Thoracic aorta (tissue), 2 donors: ENCODE results near the gene EEF1G. TPM values are rescaled to one million over a fixed set of nuclear protein-coding genes. Genes with fewer than 3 reads are reported as not detected.

Experiments used
- ATAC-seq: fragments of 150-250 bp; one replicate; pipeline ENCODE4 v1.8.0; 2017; ENCODE audit warnings: low read depth; ENCODE audit not compliant: insufficient number of reproducible peaks, low FRiP score
- DNase-seq: peaks from one replicate; pipeline ENCODE4 v3.0.0-alpha.2; 2020; ENCODE audit warnings: low spot score
- H3K27ac ChIP-seq, 2 donors: fragments of 200-600 bp; sonication (generic); 1 replicate in 1 of 2; 2 replicates in 1 of 2; pipeline ENCODE4 v1.5.1; 2016; ENCODE audit warnings: mild to moderate bottlenecking in 2 of 2, moderate library complexity in 2 of 2
- H3K27me3 ChIP-seq: fragments of 200-600 bp; sonication (generic); replicated peaks from 2 replicates; pipeline ENCODE4 v1.6.0; 2016; ENCODE audit warnings: mild to moderate bottlenecking; ENCODE audit not compliant: insufficient read depth
- H3K36me3 ChIP-seq: fragments of 200-600 bp; sonication (generic); one replicate; pipeline ENCODE4 v1.5.1; 2016
- H3K4me1 ChIP-seq, 2 donors: fragments of 200-600 bp; sonication (generic); 1 replicate in 1 of 2; 2 replicates in 1 of 2; pipeline versions ENCODE4 v1.5.1 to v1.6.0; 2016; ENCODE audit warnings: low read depth in 2 of 2, mild to moderate bottlenecking in 1 of 2; ENCODE audit not compliant: control insufficient read depth in 1 of 2
- H3K4me3 ChIP-seq: fragments of 200-600 bp; sonication (generic); 2 replicates; pipeline ENCODE4 v1.5.1; 2016; ENCODE audit warnings: mild to moderate bottlenecking
- H3K9me3 ChIP-seq: fragments of 200-600 bp; sonication (generic); 2 replicates; pipeline ENCODE4 v1.5.1; 2016
- CTCF ChIP-seq: fragments of 200-600 bp; sonication (generic); IDR thresholded peaks from one replicate; pipeline ENCODE4 v1.5.1; 2019; ENCODE audit warnings: antibody characterized with exemption
- total RNA-seq, 2 donors: library from RNA; depleted of rRNA; stranded (reverse); fragments of >200 nt; gene quantifications; one replicate each; pipeline versions ENCODE4 v1.1.0 to v1.2.3, GENCODE V29; 2016

Gene EEF1G
- total RNA-seq, 2 donors from 2014 or later, result 719 to 780 TPM

GRCh38 chr11:62610814-62611704 lies 37.4 kb upstream of the EEF1G start:
- Histone ChIP-seq H3K27me3 (no peaks in the 10 kb centered on the region), H3K9me3 (no peaks in the 10 kb centered on the region), H3K27ac (peak overlapping the region; percentile 87 to 95), H3K4me1 (peaks cover 11 to 34% of the 10 kb centered on the region in 2 donors), H3K4me3 (peak overlapping the region; percentile 80), H3K36me3 (peaks cover 25% of the 10 kb centered on the region)
- DNase-seq (no peak), ATAC-seq (no peak)
- TF ChIP-seq CTCF, result no peak

GRCh38 chr11:62610403-62610802 lies 36.7 kb upstream of the EEF1G start:
- TF ChIP-seq CTCF, result no peak
- Histone ChIP-seq H3K36me3 (peaks cover 26% of the 10 kb centered on the region), H3K27ac (no peak overlapping the region), H3K4me1 (peaks cover 11 to 34% of the 10 kb centered on the region in 2 donors), H3K4me3 (no peak overlapping the region), H3K27me3 (no peaks in the 10 kb centered on the region), H3K9me3 (no peaks in the 10 kb centered on the region)
- no peak for ATAC-seq
- no peak for DNase-seq

- peaks cover 11 to 34% of the 10 kb centered on the region in 2 donors for H3K4me1 ChIP-seq
- peaks cover 28% of the 10 kb centered on the region for H3K36me3 ChIP-seq
- TF ChIP-seq CTCF, result no peak
Measured at GRCh38 chr11:62608776-62609175, 35.1 kb upstream of the EEF1G start.

GRCh38 chr11:62607714-62608113 lies 34.0 kb upstream of the EEF1G start:
- H3K27ac ChIP-seq, result no peak overlapping the region
- peaks cover 28% of the 10 kb centered on the region for H3K36me3 ChIP-seq
- ATAC-seq (no peak), DNase-seq (no peak)
- no peaks in the 10 kb centered on the region for H3K9me3 ChIP-seq
- peaks cover 11 to 36% of the 10 kb centered on the region in 2 donors for H3K4me1 ChIP-seq
- no peak overlapping the region for H3K4me3 ChIP-seq
- no peaks in the 10 kb centered on the region for H3K27me3 ChIP-seq
- TF ChIP-seq CTCF, result no peak

More at GRCh38 chr11:62608776-62609175, 35.1 kb upstream of the EEF1G start:
- Histone ChIP-seq H3K4me3 (no peak overlapping the region), H3K9me3 (no peaks in the 10 kb centered on the region), H3K27me3 (no peaks in the 10 kb centered on the region), H3K27ac (no peak overlapping the region)
- DNase-seq (no peak), ATAC-seq (no peak)

GRCh38 chr11:62605902-62606301 lies 32.2 kb upstream of the EEF1G start:
- DNase-seq (no peak), ATAC-seq (no peak)
- Histone ChIP-seq H3K27ac (no peak overlapping the region), H3K27me3 (no peaks in the 10 kb centered on the region), H3K36me3 (peaks cover 28% of the 10 kb centered on the region), H3K4me3 (no peak overlapping the region), H3K9me3 (no peaks in the 10 kb centered on the region), H3K4me1 (peaks cover 4 to 29% of the 10 kb centered on the region in 2 donors)
- TF ChIP-seq CTCF, result no peak
